ENCODE measurements around the gene DES. TPM values are rescaled to one million over a fixed set of nuclear protein-coding genes. Genes with fewer than 3 reads are reported as not detected.

DES gene
- total RNA-seq, 1 experiment from 2014 or later = not detected

DNA sequence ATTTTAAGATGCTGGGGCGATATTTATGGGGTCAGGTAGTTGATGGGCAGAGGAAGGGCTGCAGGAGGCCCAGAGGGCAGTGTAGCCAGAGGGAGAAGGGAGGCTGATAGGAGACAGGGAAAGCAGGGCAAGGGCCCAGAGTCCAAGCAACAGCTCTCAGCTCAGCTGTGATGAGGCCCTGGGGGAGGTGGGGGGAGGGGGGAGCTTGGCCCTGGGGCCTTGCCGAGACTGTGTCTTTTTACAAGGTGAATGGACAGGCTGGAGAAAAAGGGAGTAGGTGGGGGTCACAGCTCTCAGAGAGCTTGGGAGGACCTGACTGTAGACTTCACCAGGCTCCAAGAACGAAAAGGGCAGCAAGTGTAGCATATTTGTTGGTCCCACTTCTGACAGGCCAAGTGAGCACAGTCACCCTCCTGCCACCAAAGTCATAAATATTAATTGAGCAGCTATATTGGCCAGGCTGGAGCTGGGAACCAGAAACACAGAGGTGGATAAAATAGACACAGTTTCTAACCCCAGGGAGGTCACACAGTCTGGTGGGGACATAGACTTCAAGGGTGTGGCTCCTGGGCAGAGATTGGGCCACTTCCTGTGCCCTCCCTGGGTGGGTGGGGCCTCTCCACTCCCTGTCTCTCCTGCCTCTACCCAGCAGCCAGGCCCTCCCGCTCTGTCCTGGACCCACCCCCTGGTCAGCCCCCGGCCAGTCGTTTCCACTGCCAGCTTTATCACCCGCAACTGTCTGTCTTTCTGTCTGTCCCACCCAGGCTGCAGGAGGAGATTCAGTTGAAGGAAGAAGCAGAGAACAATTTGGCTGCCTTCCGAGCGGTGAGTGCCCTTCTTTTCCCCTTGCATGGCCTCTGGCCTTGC lies 1.4 kb downstream of the DES start:
- H3K27ac ChIP-seq (ENCODE audit: low read length) = no peak overlapping the region
- no peak overlapping the region for H3K9ac ChIP-seq (ENCODE audit: low read length)
- H2AFZ ChIP-seq (ENCODE audit: low read length) = no peak overlapping the region
- no peak overlapping the region for H3K4me2 ChIP-seq (ENCODE audit: low read depth, low read length, poor library complexity, severe bottlenecking)
- no peaks in the 10 kb centered on the region for H4K20me1 ChIP-seq (ENCODE audit: insufficient read depth, low read depth, low read length)
- H3K79me2 ChIP-seq (ENCODE audit: low read length) = no peaks in the 10 kb centered on the region
- no peaks in the 10 kb centered on the region for H3K9me2 ChIP-seq (replicated peaks; ENCODE audit: insufficient read depth, low read length)
- no peaks in the 10 kb centered on the region for H3K27me3 ChIP-seq (ENCODE audit: low read length)
- no peak overlapping the region for H3K4me3 ChIP-seq (ENCODE audit: low read length)
- H3K9me3 ChIP-seq (ENCODE audit: low read length) = no peaks in the 10 kb centered on the region
- H3K4me1 ChIP-seq (ENCODE audit: low read length) = no peaks in the 10 kb centered on the region
- no peaks in the 10 kb centered on the region for H3K36me3 ChIP-seq (ENCODE audit: insufficient read depth, low read length)
- DNase-seq = no peak

- no peaks in the 10 kb centered on the region for H3K9me3 ChIP-seq (ENCODE audit: low read length)
- H3K9me2 ChIP-seq (replicated peaks; ENCODE audit: insufficient read depth, low read length) = no peaks in the 10 kb centered on the region
- no peak overlapping the region for H3K27ac ChIP-seq (ENCODE audit: low read length)
- no peaks in the 10 kb centered on the region for H3K79me2 ChIP-seq (ENCODE audit: low read length)
- no peak overlapping the region for H3K9ac ChIP-seq (ENCODE audit: low read length)
- no peaks in the 10 kb centered on the region for H3K4me1 ChIP-seq (ENCODE audit: low read length)
- no peaks in the 10 kb centered on the region for H3K36me3 ChIP-seq (ENCODE audit: insufficient read depth, low read length)
- no peak overlapping the region for H3K4me3 ChIP-seq (ENCODE audit: low read length)
- no peak overlapping the region for H2AFZ ChIP-seq (ENCODE audit: low read length)
- no peak overlapping the region for H3K4me2 ChIP-seq (ENCODE audit: low read depth, low read length, poor library complexity, severe bottlenecking)
- H3K27me3 ChIP-seq (ENCODE audit: low read length) = no peaks in the 10 kb centered on the region
- no peak for DNase-seq
- no peaks in the 10 kb centered on the region for H4K20me1 ChIP-seq (ENCODE audit: insufficient read depth, low read depth, low read length)
Measured at GRCh38 chr2:219420687-219421086, 2.5 kb downstream of the DES start.

GRCh38 chr2:219421323-219421722 lies 3.1 kb downstream of the DES start:
- Histone ChIP-seq H3K9me3 (ENCODE audit: low read length) (no peaks in the 10 kb centered on the region), H3K4me1 (ENCODE audit: low read length) (no peaks in the 10 kb centered on the region), H3K9me2 (replicated peaks; ENCODE audit: insufficient read depth, low read length) (no peaks in the 10 kb centered on the region), H2AFZ (ENCODE audit: low read length) (no peak overlapping the region), H3K4me2 (ENCODE audit: low read depth, low read length, poor library complexity, severe bottlenecking) (no peak overlapping the region), H3K36me3 (ENCODE audit: insufficient read depth, low read length) (no peaks in the 10 kb centered on the region), H3K9ac (ENCODE audit: low read length) (no peak overlapping the region), H3K4me3 (ENCODE audit: low read length) (no peak overlapping the region), H3K27ac (ENCODE audit: low read length) (no peak overlapping the region), H4K20me1 (ENCODE audit: insufficient read depth, low read depth, low read length) (no peaks in the 10 kb centered on the region), H3K27me3 (ENCODE audit: low read length) (no peaks in the 10 kb centered on the region), H3K79me2 (ENCODE audit: low read length) (no peaks in the 10 kb centered on the region)
- no peak for DNase-seq

DNA sequence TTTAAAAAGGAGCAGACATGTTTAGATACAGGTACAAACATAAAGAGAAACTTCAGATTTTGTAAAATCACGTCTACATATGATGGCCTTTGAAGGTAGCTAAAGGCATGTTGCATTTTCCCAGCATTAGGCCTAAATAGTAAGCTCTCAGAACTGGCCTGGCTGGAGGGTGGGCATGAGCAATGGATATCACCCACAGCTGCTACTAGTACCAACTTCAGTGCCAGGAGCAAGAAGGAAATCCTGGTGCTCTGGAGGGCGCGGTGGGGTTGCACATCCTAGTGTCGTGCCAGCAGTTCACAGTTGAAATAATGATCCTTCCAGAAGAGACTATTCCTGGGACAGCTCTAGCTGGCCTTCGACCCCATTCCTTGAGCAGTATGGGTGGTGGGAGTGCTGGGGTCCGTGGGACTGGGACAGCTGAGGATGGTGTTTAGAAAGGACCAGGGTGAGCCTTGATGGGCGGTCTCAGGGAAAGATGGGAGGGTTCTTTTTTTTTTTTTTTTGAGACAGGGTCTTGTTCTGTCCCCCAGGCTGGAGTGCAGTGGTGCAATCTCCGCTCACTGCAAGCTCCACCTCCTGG lies 4.9 kb downstream of the DES start:
- Histone ChIP-seq H3K4me3 (ENCODE audit: low read length) (no peak overlapping the region), H3K27me3 (ENCODE audit: low read length) (no peaks in the 10 kb centered on the region), H2AFZ (ENCODE audit: low read length) (no peak overlapping the region), H3K9ac (ENCODE audit: low read length) (no peak overlapping the region), H3K4me1 (ENCODE audit: low read length) (no peaks in the 10 kb centered on the region), H3K27ac (ENCODE audit: low read length) (no peak overlapping the region), H3K79me2 (ENCODE audit: low read length) (no peaks in the 10 kb centered on the region), H3K36me3 (ENCODE audit: insufficient read depth, low read length) (no peaks in the 10 kb centered on the region), H3K9me3 (ENCODE audit: low read length) (no peaks in the 10 kb centered on the region), H3K9me2 (replicated peaks; ENCODE audit: insufficient read depth, low read length) (no peaks in the 10 kb centered on the region), H3K4me2 (ENCODE audit: low read depth, low read length, poor library complexity, severe bottlenecking) (no peak overlapping the region), H4K20me1 (ENCODE audit: insufficient read depth, low read depth, low read length) (no peaks in the 10 kb centered on the region)
- DNase-seq = no peak

DNA sequence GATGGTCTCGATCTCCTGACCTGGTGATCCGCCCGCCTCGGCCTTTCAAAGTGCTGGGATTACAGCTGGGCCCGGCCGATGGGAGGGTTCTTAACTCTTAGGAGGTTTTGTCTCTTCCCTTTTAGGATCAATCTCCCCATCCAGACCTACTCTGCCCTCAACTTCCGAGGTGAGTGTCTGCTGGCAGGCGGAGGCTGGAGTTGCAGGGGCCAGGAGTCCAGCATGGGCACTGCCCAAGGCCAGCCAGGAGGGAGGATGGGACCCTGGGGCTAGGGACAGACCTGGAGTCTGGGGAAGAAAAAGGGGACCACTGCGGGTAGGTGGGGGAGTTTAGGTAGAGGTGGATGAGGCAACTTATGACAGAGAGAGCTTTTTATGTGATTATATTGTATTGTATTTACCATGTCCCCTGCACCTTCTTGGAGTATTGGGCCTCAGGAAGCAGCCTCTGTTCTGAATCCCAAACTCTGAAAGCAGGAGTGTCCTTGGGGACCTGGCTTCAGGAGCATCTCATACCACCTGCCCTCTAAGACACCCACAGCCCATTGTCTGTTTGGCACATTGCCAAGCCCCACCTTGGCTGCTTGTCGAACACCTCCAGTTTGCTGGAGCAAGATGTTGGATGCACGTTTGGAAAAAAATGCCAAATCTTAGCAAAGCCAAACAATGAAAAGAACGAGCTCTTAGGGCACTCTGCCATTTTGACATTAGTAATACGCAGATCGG lies 5.6 kb downstream of the DES start:
- no peak for DNase-seq
- Histone ChIP-seq H2AFZ (ENCODE audit: low read length) (no peak overlapping the region), H3K9ac (ENCODE audit: low read length) (no peak overlapping the region), H3K4me2 (ENCODE audit: low read depth, low read length, poor library complexity, severe bottlenecking) (no peak overlapping the region), H4K20me1 (ENCODE audit: insufficient read depth, low read depth, low read length) (no peaks in the 10 kb centered on the region), H3K36me3 (ENCODE audit: insufficient read depth, low read length) (no peaks in the 10 kb centered on the region), H3K27ac (ENCODE audit: low read length) (no peak overlapping the region), H3K79me2 (ENCODE audit: low read length) (no peaks in the 10 kb centered on the region), H3K9me2 (replicated peaks; ENCODE audit: insufficient read depth, low read length) (no peaks in the 10 kb centered on the region), H3K9me3 (ENCODE audit: low read length) (no peaks in the 10 kb centered on the region), H3K4me1 (ENCODE audit: low read length) (no peaks in the 10 kb centered on the region), H3K4me3 (ENCODE audit: low read length) (no peak overlapping the region), H3K27me3 (ENCODE audit: low read length) (no peaks in the 10 kb centered on the region)

GRCh38 chr2:219425238-219426067 lies 7.3 kb downstream of the DES start:
- Histone ChIP-seq H3K27ac (ENCODE audit: low read length) (no peak overlapping the region), H3K79me2 (ENCODE audit: low read length) (no peaks in the 10 kb centered on the region), H3K9ac (ENCODE audit: low read length) (no peak overlapping the region), H3K9me2 (replicated peaks; ENCODE audit: insufficient read depth, low read length) (no peaks in the 10 kb centered on the region), H3K36me3 (ENCODE audit: insufficient read depth, low read length) (no peaks in the 10 kb centered on the region), H4K20me1 (ENCODE audit: insufficient read depth, low read depth, low read length) (no peaks in the 10 kb centered on the region), H3K4me1 (ENCODE audit: low read length) (no peaks in the 10 kb centered on the region), H3K4me3 (ENCODE audit: low read length) (no peak overlapping the region), H3K9me3 (ENCODE audit: low read length) (no peaks in the 10 kb centered on the region), H3K4me2 (ENCODE audit: low read depth, low read length, poor library complexity, severe bottlenecking) (no peak overlapping the region), H3K27me3 (ENCODE audit: low read length) (no peaks in the 10 kb centered on the region), H2AFZ (ENCODE audit: low read length) (no peak overlapping the region)
- no peak for DNase-seq

DNA sequence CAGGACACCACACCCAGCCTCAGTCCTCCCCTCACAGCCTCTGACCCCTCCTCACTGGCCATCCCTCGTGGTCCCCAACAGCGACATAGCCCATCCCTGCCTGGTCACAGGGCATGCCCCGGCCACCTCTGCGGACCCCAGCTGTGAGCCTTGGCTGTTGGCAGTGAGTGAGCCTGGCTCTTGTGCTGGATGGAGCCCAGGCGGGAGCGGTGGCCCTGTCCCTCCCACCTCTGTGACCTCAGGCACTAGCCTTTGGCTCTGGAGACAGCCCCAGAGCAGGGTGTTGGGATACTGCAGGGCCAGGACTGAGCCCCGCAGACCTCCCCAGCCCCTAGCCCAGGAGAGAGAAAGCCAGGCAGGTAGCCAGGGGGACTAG lies 7.9 kb downstream of the DES start:
- no peak for DNase-seq
- H3K9ac ChIP-seq (ENCODE audit: low read length) = no peak overlapping the region

More for the DNA sequence above, 7.9 kb downstream of the DES start:
- Histone ChIP-seq H3K9me2 (replicated peaks; ENCODE audit: insufficient read depth, low read length) (no peaks in the 10 kb centered on the region), H3K27me3 (ENCODE audit: low read length) (no peaks in the 10 kb centered on the region), H4K20me1 (ENCODE audit: insufficient read depth, low read depth, low read length) (no peaks in the 10 kb centered on the region), H2AFZ (ENCODE audit: low read length) (no peak overlapping the region), H3K4me1 (ENCODE audit: low read length) (no peaks in the 10 kb centered on the region), H3K36me3 (ENCODE audit: insufficient read depth, low read length) (no peaks in the 10 kb centered on the region), H3K27ac (ENCODE audit: low read length) (no peak overlapping the region), H3K9me3 (ENCODE audit: low read length) (no peaks in the 10 kb centered on the region), H3K4me3 (ENCODE audit: low read length) (no peak overlapping the region), H3K4me2 (ENCODE audit: low read depth, low read length, poor library complexity, severe bottlenecking) (no peak overlapping the region), H3K79me2 (ENCODE audit: low read length) (no peaks in the 10 kb centered on the region)

All from Karpas-422 (cell line).